ENCODE results near the gene OSM.

OSM gene

GRCh38 chr22:30248484-30248883 is 18.2 kb downstream of the OSM start:
- TF ChIP-seq, protein P1, sequence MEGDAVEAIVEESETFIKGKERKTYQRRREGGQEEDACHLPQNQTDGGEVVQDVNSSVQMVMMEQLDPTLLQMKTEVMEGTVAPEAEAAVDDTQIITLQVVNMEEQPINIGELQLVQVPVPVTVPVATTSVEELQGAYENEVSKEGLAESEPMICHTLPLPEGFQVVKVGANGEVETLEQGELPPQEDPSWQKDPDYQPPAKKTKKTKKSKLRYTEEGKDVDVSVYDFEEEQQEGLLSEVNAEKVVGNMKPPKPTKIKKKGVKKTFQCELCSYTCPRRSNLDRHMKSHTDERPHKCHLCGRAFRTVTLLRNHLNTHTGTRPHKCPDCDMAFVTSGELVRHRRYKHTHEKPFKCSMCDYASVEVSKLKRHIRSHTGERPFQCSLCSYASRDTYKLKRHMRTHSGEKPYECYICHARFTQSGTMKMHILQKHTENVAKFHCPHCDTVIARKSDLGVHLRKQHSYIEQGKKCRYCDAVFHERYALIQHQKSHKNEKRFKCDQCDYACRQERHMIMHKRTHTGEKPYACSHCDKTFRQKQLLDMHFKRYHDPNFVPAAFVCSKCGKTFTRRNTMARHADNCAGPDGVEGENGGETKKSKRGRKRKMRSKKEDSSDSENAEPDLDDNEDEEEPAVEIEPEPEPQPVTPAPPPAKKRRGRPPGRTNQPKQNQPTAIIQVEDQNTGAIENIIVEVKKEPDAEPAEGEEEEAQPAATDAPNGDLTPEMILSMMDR (conservative IDR thresholded peaks at IDR 0.05; ENCODE audit: low read depth, low read length), result no peak
- no peak for DNase-seq (ENCODE audit: low read depth)
- H3K4me3 ChIP-seq (ENCODE audit: low read depth, low read length), result no peak overlapping the region

DNA sequence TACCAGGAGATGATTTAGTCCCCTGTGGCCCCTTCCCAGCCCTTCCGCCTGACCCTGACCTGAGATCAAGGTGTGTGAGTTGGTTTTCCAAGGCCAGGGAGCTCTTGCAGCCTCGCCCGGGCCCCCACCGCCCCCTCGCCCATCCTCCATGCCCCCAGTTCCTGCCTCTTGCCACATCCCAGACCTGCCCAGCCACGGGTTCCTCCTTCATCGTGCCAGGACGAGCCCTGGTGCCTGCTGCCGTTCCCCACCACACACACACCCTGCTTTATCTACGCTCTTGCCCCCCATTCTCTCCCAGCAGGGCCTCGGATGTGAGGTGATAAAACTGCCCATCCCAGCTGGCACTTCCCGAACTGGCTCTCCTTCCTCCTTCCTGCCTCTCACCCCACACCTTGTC is 18.7 kb downstream of the OSM start:
- TF ChIP-seq, protein P1 (conservative IDR thresholded peaks at IDR 0.05; ENCODE audit: low read depth, low read length), result no peak
- no peak for DNase-seq (ENCODE audit: low read depth)
- no peak overlapping the region for H3K4me3 ChIP-seq (ENCODE audit: low read depth, low read length)

DNA sequence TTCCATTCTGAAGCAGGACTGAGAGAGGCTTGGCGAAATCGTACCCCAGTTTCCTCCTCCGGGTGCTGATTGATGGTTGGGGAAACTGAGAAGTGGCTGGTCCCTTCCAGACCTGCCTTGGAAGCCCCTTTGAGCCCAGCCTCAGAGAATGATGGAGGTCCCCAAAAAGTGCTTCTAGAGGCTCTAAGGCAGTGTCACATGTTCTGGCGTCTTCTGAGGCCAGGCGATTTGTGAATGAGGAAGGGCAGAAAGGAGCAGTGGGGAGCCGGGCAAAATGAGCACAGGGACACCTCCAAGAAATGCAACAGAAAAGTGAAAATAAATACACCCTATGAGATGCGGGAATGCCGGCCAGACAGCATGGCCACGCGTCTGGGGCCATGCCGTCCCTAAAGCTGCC is 19.1 kb downstream of the OSM start:
- TF ChIP-seq, protein P1 (conservative IDR thresholded peaks at IDR 0.05; ENCODE audit: low read depth, low read length), result no peak
- H3K4me3 ChIP-seq (ENCODE audit: low read depth, low read length), result no peak overlapping the region
- DNase-seq (ENCODE audit: low read depth), result no peak

- TF ChIP-seq, protein P1 (conservative IDR thresholded peaks at IDR 0.05; ENCODE audit: low read depth, low read length), result peak; percentile 17
- peak overlapping the region; percentile 78 for H3K4me3 ChIP-seq (ENCODE audit: low read depth, low read length)
- DNase-seq (ENCODE audit: low read depth), result no peak
These were observed 19.8 kb downstream of the OSM start for GRCh38 chr22:30246814-30247376.

GRCh38 chr22:30245985-30246813 is 20.5 kb downstream of the OSM start, which contains the start of gene LIF:
Gene LIF, minus strand, starts transcription at chr22:30246759. Its CDS starts 64 bp downstream, at chr22:30246695.
- TF ChIP-seq, protein P1 (conservative IDR thresholded peaks at IDR 0.05; ENCODE audit: low read depth, low read length), result no peak
- peak; percentile 83 for DNase-seq (ENCODE audit: low read depth)
- peak within 1 kb of the TSS; percentile 78 for H3K4me3 ChIP-seq (ENCODE audit: low read depth, low read length)

DNA sequence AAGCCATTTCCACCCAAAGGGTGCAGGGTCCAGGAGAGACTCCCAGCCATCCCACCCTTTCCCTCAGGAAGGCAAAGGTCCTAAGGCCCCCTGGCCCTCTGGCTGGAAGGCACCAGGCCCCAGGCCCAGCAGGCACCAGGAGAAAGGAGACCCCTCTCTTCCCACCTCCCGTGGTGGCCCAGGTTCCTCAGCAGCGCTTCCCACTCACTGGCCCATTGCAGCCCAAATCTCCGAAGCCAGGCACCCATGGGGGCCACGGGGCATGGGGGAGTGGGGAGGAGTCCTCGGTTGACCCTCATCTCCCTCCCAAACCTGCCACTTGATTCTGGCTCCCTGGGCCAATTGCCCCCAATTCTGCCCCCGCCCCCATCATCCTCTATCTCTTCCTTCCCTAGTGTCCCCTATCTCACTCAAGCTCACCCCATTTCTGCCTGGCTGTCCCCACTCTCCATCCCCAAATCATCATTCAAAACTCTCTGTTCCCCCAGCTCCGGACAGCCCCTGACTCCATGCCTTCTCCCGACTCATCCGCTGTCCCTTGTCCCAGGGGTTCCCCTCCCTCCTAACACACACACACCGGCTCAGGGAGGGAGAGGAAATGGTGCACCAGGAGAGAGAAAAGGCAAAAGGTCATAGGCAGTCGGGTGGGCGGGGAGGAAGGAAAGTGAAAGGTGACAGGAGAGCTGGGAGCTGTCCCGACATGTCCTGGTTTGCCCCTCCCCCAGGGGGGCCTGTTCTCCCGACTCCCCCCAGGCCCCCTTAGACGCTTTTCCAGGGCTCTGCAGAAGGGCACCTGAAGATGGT is 21.3 kb downstream of the OSM start:
- no peak for DNase-seq (ENCODE audit: low read depth)
- TF ChIP-seq, protein P1 (conservative IDR thresholded peaks at IDR 0.05; ENCODE audit: low read depth, low read length), result no peak
- H3K4me3 ChIP-seq (ENCODE audit: low read depth, low read length), result peak overlapping the region; percentile 78

Data from choroid plexus epithelial cell (primary cell).